ENCODE results near the gene NAA20. TPM values are rescaled to one million over a fixed set of nuclear protein-coding genes. Genes with fewer than 3 reads are reported as not detected.

NAA20 gene, protein sequence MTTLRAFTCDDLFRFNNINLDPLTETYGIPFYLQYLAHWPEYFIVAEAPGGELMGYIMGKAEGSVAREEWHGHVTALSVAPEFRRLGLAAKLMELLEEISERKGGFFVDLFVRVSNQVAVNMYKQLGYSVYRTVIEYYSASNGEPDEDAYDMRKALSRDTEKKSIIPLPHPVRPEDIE
- total RNA-seq (2014; rRNA removed) (107 and 113 TPM in 2 replicates), Bru-seq, nascent RNA (percentile 93 among the genes with signal in this experiment), BruChase-seq, experiment 1, labeled RNA remaining after a 6-hour chase (percentile 92 among the genes with signal in this experiment), BruChase-seq, experiment 2, labeled RNA remaining after a 2-hour chase (percentile 92 among the genes with signal in this experiment)
- long read RNA-seq, transcript NAA20-202 (6 exons, 1,260 nt), result major isoform, 141 of 200 reads
- long read RNA-seq, partial matches to known transcripts, result 22 of 200 reads
- long read RNA-seq, other reads (novel, unspliced or antisense), result 33 of 200 reads

DNA sequence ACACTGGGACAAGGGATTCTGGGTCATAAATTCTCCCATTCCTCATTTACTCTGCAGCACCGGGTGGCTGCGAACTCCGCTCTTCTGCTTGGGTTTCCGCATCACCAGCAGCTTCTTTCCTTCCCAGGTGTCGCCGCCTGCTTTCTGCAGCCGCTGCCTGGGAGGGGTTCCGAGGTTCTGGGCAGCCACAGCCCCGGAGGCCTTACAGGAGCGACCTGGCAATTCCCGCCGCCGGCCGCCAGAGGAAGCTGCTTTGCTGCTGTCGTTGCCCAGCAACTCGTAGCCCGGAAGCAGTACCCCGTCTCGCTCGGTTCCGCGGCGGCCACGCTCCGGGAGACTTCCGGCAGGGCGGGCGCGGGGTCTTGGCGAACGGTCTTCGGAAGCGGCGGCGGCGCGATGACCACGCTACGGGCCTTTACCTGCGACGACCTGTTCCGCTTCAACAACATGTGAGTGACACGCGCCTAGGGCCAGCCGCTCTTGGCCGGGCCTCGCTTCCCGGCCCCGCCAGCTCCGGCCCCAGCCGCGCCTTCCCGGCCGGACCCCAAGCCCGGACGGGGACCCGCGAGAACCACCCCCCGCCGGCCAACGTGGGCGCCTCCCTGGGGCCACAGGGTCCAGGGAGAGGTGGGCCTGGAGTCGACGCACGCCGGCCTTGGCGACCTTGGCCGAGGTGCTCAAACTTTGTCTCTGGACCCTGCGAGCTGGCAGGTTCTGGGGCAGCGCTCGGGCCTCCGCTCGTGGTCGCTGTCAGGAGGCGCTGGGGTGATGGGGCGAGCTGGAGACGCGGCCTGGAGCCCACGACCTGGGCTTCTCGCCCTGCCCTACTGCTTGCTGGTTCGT lies at the start of gene NAA20:
Gene NAA20 (plus strand): TSS at position 362 of the 843 bp plus-strand sequence. CDS start 35 bp downstream, at position 397.
- ATAC-seq, result peak; percentile 93
- H3K27ac ChIP-seq (ENCODE audit: low read length), result peak within 1 kb of the TSS; percentile 49
- H3F3A ChIP-seq (ENCODE audit: low read length, unreplicated experiment), result no peaks in the 10 kb centered on the region
- H3K9ac ChIP-seq (ENCODE audit: low read length), result peak within 1 kb of the TSS; percentile 97
- ChIA-PET POLR2A (ENCODE audit: unreplicated experiment) (interaction anchor here (0.5 to 1.2 kb wide), 2 partner anchors 35 to 1286 kb away, joined by 3 to 4 read pairs; partner anchors contain the start of genes CFAP61, CRNKL1 and XRN2), CTCF (no interaction called here)
- TF ChIP-seq EZH2 (IDR thresholded peaks at IDR 0.05; ENCODE audit: low read length, unreplicated experiment), result no peak
- TF ChIP-seq CTCF (conservative IDR thresholded peaks at IDR 0.05; ENCODE audit: low read depth, low read length), result peak; percentile 56
- no peak for TF ChIP-seq EZH2phosphoT487 (IDR thresholded peaks at IDR 0.05; ENCODE audit: borderline replicate concordance, low read length)
- H3K9me2 ChIP-seq (replicated peaks; ENCODE audit: low read length), result no peaks in the 10 kb centered on the region
- H3K79me2 ChIP-seq (ENCODE audit: low read length), result peaks cover 52% of the 10 kb centered on the region
- peak; percentile 95 for DNase-seq
- peaks cover 8% of the 10 kb centered on the region; the same call in 1 of the 2 replicates for H3K36me3 ChIP-seq (ENCODE audit: low read depth, low read length)
- BruUV-seq (replicated peaks), result no TSS peak
- peaks cover 39% of the 10 kb centered on the region for H3K4me1 ChIP-seq (ENCODE audit: insufficient read depth, low read length)
- peak within 1 kb of the TSS; percentile 90 for H3K4me3 ChIP-seq (ENCODE audit: low read length)
- intact Hi-C loops (cut with micrococcal nuclease), result loop anchor here (2.0 kb wide), 1 partner anchor 36 kb away; the partner anchor contains the start of genes CFAP61 and CRNKL1
- H3K9me3 ChIP-seq (ENCODE audit: low read length), result no peaks in the 10 kb centered on the region
- H2AFZ ChIP-seq (ENCODE audit: low read length), result peak within 1 kb of the TSS; percentile 85
- H3K27me3 ChIP-seq (ENCODE audit: low read length), result no peaks in the 10 kb centered on the region
- peak within 1 kb of the TSS; percentile 98 for H3K4me2 ChIP-seq (ENCODE audit: low read length)
- H4K20me1 ChIP-seq (ENCODE audit: low read length), result peaks cover 22% of the 10 kb centered on the region; the same call in 1 of the 2 replicates

DNA sequence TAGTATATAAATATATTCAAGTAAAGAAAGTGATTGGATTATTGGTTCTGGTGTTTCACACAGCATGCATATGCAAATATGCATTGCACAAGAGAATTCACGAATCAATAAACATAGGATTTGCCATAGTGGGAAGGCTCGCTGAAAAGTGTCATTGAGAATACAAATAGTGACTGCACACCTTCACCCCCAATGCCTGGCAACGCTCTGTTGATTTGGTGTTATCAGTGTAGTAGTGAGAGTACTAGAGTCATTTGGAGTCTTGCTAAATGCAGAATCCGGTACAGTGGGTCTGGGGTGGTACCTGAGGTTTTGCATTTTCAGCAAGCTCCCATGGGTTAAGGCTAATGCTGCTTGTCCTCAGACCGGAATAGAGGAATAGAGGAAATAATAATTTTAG lies 49.7 kb upstream of the NAA20 start:
- Histone ChIP-seq H3K9ac (ENCODE audit: low read length) (no peak overlapping the region), H3K36me3 (ENCODE audit: low read depth, low read length) (no peaks in the 10 kb centered on the region), H3K9me2 (replicated peaks; ENCODE audit: low read length) (no peaks in the 10 kb centered on the region), H3K79me2 (ENCODE audit: low read length) (no peaks in the 10 kb centered on the region), H4K20me1 (ENCODE audit: low read length) (no peaks in the 10 kb centered on the region), H3K9me3 (ENCODE audit: low read length) (no peaks in the 10 kb centered on the region), H3K4me2 (ENCODE audit: low read length) (no peak overlapping the region), H3K4me3 (ENCODE audit: low read length) (no peak overlapping the region), H3K27ac (ENCODE audit: low read length) (no peak overlapping the region), H3K27me3 (ENCODE audit: low read length) (no peaks in the 10 kb centered on the region), H3K4me1 (ENCODE audit: insufficient read depth, low read length) (peaks cover 13% of the 10 kb centered on the region), H2AFZ (ENCODE audit: low read length) (no peak overlapping the region), H3F3A (ENCODE audit: low read length, unreplicated experiment) (no peaks in the 10 kb centered on the region)
- DNase-seq (no peak), ATAC-seq (no peak)
- no peak for TF ChIP-seq CTCF (conservative IDR thresholded peaks at IDR 0.05; ENCODE audit: low read depth, low read length)
- no peak for TF ChIP-seq EZH2 (IDR thresholded peaks at IDR 0.05; ENCODE audit: low read length, unreplicated experiment)
- TF ChIP-seq EZH2phosphoT487 (IDR thresholded peaks at IDR 0.05; ENCODE audit: borderline replicate concordance, low read length), result no peak
- intact Hi-C loops (cut with micrococcal nuclease), result no loop called here
- CTCF ChIA-PET, result no interaction called here
- BruUV-seq (replicated peaks), result no TSS peak
- POLR2A ChIA-PET (ENCODE audit: unreplicated experiment), result no interaction called here

Measured in PC-3 (cell line).